DND-41 (cell line): ENCODE data around the gene FOCAD.

Experiments used
- ATAC-seq: fragments of 200-7000 bp; cut with Tn5 transposase; 3 replicates; pipeline ENCODE4 v1.9.1; 2021; ENCODE audit warnings: low read depth; ENCODE audit not compliant: insufficient read depth
- DNase-seq: peaks from one replicate; pipeline ENCODE4 v3.0.0-alpha.2; 2020
- H2AFZ ChIP-seq: 2 replicates; pipeline ENCODE4 v1.6.0; 2012; ENCODE audit warnings: low read depth, low read length
- H3K27ac ChIP-seq: 2 replicates; pipeline ENCODE4 v1.5.1; 2012; ENCODE audit warnings: low read length, inconsistent platforms
- H3K27me3 ChIP-seq: fragments of 200-600 bp; sonication (generic); 2 replicates; pipeline ENCODE4 v1.6.0; 2012; ENCODE audit warnings: low read length, mild to moderate bottlenecking, inconsistent platforms; ENCODE audit not compliant: insufficient read depth, poor library complexity
- H3K36me3 ChIP-seq: 2 replicates; pipeline ENCODE4 v1.5.1; 2012; ENCODE audit warnings: low read length, inconsistent platforms; ENCODE audit not compliant: insufficient read depth
- H3K4me1 ChIP-seq: 2 replicates; pipeline ENCODE4 v1.5.1; 2012; ENCODE audit warnings: mild to moderate bottlenecking, low read length; ENCODE audit not compliant: insufficient read depth
- H3K4me2 ChIP-seq: 2 replicates; pipeline ENCODE4 v1.6.0; 2012; ENCODE audit warnings: mild to moderate bottlenecking, moderate library complexity, low read length, inconsistent platforms; ENCODE audit not compliant: insufficient read depth
- H3K4me3 ChIP-seq, 2 experiments: fragments of 200-600 bp in 1 of 2; shearing (Covaris generic) in 1 of 2; 2 replicates each; pipeline ENCODE4 v1.5.1; 2012 to 2016; ENCODE audit warnings: inconsistent platforms in 2 of 2, low read length in 2 of 2, mild to moderate bottlenecking in 2 of 2, low read depth in 1 of 2, moderate library complexity in 1 of 2
- H3K79me2 ChIP-seq: 2 replicates; pipeline ENCODE4 v1.6.0; 2012; ENCODE audit warnings: low read length, inconsistent platforms; ENCODE audit not compliant: insufficient read depth
- H3K9ac ChIP-seq: 2 replicates; pipeline ENCODE4 v1.6.0; 2012; ENCODE audit warnings: low read depth, mild to moderate bottlenecking, inconsistent platforms, low read length, moderate library complexity
- H3K9me3 ChIP-seq: 2 replicates; pipeline ENCODE4 v1.5.1; 2012; ENCODE audit warnings: low read length, moderate library complexity, mild to moderate bottlenecking, inconsistent platforms; ENCODE audit not compliant: insufficient read depth, severe bottlenecking
- H4K20me1 ChIP-seq: 2 replicates; pipeline ENCODE4 v1.6.0; 2012; ENCODE audit warnings: low read length; ENCODE audit not compliant: insufficient read depth
- CTCF ChIP-seq: IDR thresholded peaks from 2 replicates; pipeline ENCODE4 v1.5.1; 2012; ENCODE audit warnings: borderline replicate concordance, low read length, moderate library complexity, mild to moderate bottlenecking; ENCODE audit not compliant: poor library complexity, severe bottlenecking; ENCODE audit errors: extremely low read depth
- EZH2 ChIP-seq: IDR thresholded peaks from 3 replicates; pipeline ENCODE4 v1.6.1; 2012; ENCODE audit warnings: borderline replicate concordance, low read depth, mild to moderate bottlenecking, moderate library complexity, low read length, inconsistent platforms; ENCODE audit not compliant: severe bottlenecking

The FOCAD gene

GRCh38 chr9:20853866-20854265 is 169.8 kb downstream of the FOCAD start:
- Histone ChIP-seq H3K4me2 (no peak overlapping the region), H3K27ac (no peak overlapping the region), H4K20me1 (no peaks in the 10 kb centered on the region), H3K4me1 (no peaks in the 10 kb centered on the region), H2AFZ (no peak overlapping the region), H3K27me3 (no peaks in the 10 kb centered on the region), H3K79me2 (no peaks in the 10 kb centered on the region), H3K4me3 (no peak overlapping the region), H3K9ac (no peak overlapping the region), H3K36me3 (no peaks in the 10 kb centered on the region), H3K9me3 (no peaks in the 10 kb centered on the region)
- no peak for TF ChIP-seq EZH2
- TF ChIP-seq CTCF: no peak
- ATAC-seq: no peak
- no peak for DNase-seq

GRCh38 chr9:20854444-20854843 is 170.4 kb downstream of the FOCAD start:
- Histone ChIP-seq H3K36me3 (no peaks in the 10 kb centered on the region), H3K4me3 (no peak overlapping the region), H3K4me2 (no peak overlapping the region), H3K79me2 (no peaks in the 10 kb centered on the region), H3K27me3 (no peaks in the 10 kb centered on the region), H4K20me1 (no peaks in the 10 kb centered on the region), H3K9me3 (no peaks in the 10 kb centered on the region), H3K27ac (no peak overlapping the region), H3K4me1 (no peaks in the 10 kb centered on the region), H3K9ac (no peak overlapping the region), H2AFZ (no peak overlapping the region)
- TF ChIP-seq EZH2: no peak
- no peak for TF ChIP-seq CTCF
- ATAC-seq (no peak), DNase-seq (no peak)

GRCh38 chr9:20863945-20864344 is 179.9 kb downstream of the FOCAD start:
- no peaks in the 10 kb centered on the region for H3K4me1 ChIP-seq
- no peaks in the 10 kb centered on the region for H3K27me3 ChIP-seq
- DNase-seq: no peak
- no peak for ATAC-seq
- no peak overlapping the region for H3K9ac ChIP-seq
- H3K4me3 ChIP-seq: no peak overlapping the region
- H4K20me1 ChIP-seq: no peaks in the 10 kb centered on the region
- H3K27ac ChIP-seq: no peak overlapping the region
- no peaks in the 10 kb centered on the region for H3K79me2 ChIP-seq
- H2AFZ ChIP-seq: no peak overlapping the region
- peaks cover 3% of the 10 kb centered on the region; the same call in 1 of the 2 replicates for H3K36me3 ChIP-seq
- TF ChIP-seq CTCF (no peak), EZH2 (no peak)
- H3K9me3 ChIP-seq: no peaks in the 10 kb centered on the region
- H3K4me2 ChIP-seq: no peak overlapping the region

GRCh38 chr9:20865347-20865746 is 181.3 kb downstream of the FOCAD start:
- DNase-seq: no peak
- H4K20me1 ChIP-seq: no peaks in the 10 kb centered on the region
- H3K9ac ChIP-seq: no peak overlapping the region
- H3K36me3 ChIP-seq: peaks cover 3% of the 10 kb centered on the region; the same call in 1 of the 2 replicates
- H2AFZ ChIP-seq: no peak overlapping the region
- no peak overlapping the region for H3K4me2 ChIP-seq
- ATAC-seq: no peak; the same call in 2 of the 3 replicates
- H3K9me3 ChIP-seq: no peaks in the 10 kb centered on the region
- no peaks in the 10 kb centered on the region for H3K27me3 ChIP-seq
- H3K4me3 ChIP-seq: no peak overlapping the region
- H3K79me2 ChIP-seq: no peaks in the 10 kb centered on the region
- no peaks in the 10 kb centered on the region for H3K4me1 ChIP-seq
- H3K27ac ChIP-seq: no peak overlapping the region
- TF ChIP-seq CTCF: no peak
- no peak for TF ChIP-seq EZH2
